DMS153 treated with DMSO at 0.1 percent for 48 hours (cell line): Measurements from ENCODE around the gene AMH.
A peak's percentile ranks its signal among the peaks of the same experiment; 100 is the strongest.

Source experiments
- DNase-seq: peaks from one replicate; lab custom pipeline; 2025; ENCODE audit not compliant: unreplicated experiment; lab: John Stamatoyannopoulos, UW

Gene AMH

DNA sequence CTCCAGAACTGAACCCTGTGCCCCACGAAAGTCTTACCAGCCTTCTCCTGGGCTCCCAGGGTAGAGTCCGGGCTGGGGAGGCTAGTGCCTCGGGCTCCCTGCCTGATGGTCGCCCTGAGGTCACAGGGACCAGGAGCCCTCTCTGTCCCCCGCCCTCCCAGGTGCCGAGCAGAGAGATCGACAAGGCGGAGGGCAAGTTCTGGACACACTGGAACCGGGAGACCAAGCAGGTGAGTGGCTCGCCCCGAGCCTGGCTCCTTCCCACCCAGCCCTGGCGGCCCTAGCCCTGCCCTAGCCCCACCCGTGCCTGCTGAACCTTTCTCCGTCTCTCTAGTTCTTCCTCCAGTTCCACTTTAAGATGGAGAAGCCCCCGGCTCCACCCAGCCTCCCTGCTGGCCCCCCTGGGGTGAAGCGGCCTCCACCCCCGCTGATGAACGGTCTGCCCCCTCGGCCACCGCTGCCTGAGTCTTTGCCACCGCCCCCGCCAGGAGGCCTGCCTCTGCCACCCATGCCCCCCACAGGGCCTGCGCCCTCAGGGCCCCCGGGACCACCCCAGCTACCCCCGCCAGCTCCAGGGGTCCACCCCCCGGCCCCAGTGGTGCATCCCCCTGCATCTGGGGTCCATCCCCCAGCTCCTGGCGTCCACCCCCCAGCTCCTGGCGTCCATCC, 1.6 kb upstream of the AMH start:
- DNase-seq: no peak

DNA sequence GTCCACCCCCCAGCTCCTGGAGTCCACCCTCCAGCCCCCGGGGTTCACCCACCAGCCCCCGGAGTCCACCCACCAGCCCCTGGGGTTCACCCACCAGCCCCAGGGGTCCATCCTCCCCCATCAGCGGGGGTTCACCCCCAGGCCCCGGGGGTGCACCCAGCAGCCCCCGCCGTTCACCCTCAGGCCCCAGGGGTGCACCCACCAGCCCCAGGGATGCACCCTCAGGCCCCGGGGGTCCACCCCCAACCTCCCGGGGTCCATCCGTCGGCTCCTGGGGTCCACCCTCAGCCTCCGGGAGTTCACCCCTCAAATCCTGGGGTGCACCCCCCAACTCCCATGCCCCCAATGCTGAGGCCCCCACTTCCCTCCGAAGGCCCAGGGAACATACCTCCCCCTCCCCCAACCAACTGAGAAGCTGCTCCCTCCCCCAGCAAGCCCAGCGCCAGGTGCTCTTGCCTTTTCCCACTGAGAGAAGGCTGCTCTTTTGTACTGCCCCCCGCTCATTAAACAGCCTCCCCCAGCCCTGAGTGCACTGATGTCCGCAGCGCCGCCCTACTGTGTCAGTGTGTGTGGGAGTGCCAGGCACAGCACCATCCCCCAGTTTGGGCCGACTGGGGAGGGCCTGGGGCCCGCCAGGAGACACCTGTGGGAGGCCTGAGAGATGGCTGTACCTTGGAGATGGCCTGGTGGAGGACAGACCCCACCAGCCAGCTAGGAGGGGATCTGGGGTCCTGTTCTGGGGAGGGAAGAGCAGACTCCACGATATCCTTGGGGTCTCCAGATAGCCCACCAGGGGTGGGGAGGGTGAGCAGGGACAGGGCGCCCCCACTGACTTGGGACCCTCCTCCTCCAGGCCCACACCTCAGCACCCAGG, 750 bp upstream of the AMH start:
- no peak for DNase-seq

DNA sequence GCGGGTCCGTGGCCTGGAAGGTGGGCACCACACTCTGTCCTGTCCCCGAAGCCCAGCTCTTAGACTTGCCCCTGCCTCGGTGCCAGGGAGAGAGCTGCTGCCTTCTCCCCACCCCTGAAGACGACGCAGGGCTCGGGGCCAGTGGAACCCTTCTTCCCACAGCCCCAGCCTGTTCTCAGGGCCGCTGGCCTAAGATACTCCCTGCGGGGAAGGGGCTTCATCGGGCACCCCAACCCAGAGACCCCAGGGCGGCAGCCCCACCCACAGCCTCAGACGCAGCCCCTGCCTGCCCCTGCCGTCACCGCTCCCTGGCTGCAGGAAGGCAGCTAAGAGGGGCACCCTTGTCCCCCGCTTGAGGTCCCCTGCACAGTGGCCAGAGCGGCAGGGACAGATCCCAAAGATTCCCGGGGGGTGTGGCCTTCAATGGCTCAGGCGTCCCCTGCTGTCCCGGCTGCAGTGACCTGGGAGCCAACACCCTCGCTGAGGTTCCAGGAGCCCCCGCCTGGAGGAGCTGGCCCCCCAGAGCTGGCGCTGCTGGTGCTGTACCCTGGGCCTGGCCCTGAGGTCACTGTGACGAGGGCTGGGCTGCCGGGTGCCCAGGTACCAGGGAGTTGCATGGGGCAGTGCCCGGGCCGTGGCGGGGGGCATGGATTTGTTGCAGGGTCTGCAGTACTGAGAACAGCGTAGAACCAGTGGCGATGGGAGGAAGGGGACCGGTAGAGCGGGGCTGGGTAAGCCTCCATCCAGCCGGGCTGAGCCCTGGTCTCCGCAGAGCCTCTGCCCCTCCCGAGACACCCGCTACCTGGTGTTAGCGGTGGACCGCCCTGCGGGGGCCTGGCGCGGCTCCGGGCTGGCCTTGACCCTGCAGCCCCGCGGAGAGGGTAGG, 1.0 kb downstream of the AMH start:
- DNase-seq: no peak

DNA sequence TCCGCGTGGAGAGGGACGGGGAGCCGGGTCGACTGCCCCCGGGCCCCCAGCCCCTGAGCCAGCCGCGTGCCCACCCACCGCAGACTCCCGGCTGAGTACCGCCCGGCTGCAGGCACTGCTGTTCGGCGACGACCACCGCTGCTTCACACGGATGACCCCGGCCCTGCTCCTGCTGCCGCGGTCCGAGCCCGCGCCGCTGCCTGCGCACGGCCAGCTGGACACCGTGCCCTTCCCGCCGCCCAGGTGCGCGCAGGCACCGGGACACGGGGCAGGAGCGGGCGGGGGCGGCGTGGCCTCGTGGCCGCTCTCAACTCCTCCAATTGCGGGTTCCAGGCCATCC, 1.6 kb downstream of the AMH start:
- no peak for DNase-seq

DNA sequence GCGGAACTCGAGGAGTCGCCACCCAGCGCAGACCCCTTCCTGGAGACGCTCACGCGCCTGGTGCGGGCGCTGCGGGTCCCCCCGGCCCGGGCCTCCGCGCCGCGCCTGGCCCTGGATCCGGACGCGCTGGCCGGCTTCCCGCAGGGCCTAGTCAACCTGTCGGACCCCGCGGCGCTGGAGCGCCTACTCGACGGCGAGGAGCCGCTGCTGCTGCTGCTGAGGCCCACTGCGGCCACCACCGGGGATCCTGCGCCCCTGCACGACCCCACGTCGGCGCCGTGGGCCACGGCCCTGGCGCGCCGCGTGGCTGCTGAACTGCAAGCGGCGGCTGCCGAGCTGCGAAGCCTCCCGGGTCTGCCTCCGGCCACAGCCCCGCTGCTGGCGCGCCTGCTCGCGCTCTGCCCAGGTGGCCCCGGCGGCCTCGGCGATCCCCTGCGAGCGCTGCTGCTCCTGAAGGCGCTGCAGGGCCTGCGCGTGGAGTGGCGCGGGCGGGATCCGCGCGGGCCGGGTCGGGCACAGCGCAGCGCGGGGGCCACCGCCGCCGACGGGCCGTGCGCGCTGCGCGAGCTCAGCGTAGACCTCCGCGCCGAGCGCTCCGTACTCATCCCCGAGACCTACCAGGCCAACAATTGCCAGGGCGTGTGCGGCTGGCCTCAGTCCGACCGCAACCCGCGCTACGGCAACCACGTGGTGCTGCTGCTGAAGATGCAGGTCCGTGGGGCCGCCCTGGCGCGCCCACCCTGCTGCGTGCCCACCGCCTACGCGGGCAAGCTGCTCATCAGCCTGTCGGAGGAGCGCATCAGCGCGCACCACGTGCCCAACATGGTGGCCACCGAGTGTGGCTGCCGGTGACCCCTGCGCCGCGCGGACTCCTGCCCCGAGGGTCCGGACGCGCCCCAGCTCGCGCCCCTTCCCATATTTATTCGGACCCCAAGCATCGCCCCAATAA, 2.3 kb downstream of the AMH start:
- no peak for DNase-seq

DNA sequence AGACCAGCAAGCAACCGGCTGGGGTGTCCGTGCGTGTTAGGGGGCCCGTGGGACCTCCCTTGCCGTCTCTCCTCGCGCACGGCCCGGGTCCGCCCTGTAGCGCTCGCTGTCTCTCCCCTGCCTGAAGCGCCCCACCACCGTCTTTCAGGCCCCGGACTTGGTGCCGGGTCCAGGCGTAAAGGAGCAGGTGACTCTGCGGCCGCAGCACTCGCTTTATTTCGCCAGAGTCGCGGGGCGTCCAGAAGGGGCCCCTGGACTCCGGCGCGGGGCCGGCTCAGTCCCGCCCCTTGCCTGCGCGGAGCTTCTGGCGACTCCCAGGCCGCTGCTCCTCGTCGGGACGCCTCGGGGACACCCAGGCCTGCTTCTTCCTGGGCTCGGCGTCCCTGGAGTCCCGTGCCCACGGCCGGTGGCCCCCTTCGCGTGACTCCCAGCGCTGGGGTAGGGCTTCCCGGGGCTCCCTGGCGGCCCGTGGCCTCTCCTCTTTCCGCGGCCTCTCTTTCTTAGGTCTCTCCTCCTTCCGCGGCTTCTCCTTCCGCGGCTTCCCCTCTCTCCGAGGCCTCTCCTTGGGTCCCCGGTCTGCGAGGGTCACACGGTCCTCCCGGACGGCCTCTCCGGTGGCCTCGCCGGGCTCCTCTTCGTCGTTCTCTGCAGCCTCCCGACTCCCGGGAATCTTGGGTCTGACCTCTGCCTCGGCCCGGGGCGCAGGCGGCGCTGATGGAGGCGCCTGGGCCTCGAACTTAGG, 3.1 kb downstream of the AMH start:
- no peak for DNase-seq

DNA sequence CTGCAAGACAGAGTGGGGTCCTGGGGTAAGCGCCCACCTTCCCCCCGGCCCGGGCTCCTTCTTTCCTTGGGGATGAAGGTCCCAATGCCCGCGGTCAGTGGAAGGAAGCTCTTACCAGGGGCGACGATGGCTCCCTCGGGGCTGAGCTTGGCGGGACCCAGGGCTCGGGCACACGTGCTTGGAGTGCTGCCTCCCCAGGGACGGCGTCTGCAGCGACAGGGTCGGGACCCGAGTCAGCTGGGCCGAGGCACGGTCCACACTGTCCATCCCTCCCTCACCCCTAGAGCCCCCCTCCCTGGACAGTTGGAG, 3.6 kb downstream of the AMH start:
- no peak for DNase-seq

DNA sequence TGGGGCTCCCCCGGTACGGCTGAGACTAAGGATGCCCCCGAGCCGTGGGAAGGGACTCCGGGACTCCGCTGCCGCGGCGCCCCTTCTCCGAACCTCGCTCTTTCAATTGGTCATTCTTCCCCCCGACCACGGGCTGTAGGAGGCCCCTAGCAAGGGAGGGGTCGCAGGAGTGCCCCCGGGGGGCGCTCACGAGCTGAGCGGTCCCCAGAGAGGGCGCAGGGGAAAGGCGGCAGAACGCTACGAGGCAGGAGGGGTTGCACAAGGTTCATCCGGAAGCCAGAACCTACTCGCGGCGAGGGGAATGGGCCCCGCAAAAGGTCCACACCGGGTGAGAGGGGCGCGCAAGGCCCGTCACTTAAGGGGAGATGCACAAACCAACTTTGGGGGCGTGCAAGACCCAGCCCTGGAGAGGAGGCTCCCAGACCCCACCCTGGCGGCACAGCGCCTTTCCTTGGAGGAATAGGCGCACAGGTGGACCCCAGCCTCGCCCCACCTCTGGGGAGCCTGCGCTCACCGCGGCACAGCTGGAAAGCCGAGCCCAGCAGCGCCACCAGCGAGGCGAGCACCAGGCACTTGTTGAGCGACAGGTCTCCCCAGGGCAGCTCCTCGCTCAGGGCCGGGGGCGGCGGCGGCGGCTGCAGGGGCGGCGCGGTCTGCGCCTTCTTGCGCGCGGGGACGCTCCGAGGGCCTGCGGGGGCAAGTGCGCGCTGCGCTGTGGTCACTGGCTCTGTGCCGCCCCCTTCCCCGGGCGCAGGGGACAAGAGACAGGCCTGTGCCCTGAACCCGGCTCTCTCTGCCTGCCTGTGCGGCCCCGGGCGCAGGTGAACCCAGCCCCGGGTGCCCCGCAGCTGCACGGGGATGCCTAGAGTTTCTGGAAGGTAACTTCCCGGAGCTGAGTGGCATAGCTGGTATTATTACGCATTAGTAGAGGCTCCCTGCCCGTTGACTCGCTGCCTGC, 4.3 kb downstream of the AMH start:
- no peak for DNase-seq

DNA sequence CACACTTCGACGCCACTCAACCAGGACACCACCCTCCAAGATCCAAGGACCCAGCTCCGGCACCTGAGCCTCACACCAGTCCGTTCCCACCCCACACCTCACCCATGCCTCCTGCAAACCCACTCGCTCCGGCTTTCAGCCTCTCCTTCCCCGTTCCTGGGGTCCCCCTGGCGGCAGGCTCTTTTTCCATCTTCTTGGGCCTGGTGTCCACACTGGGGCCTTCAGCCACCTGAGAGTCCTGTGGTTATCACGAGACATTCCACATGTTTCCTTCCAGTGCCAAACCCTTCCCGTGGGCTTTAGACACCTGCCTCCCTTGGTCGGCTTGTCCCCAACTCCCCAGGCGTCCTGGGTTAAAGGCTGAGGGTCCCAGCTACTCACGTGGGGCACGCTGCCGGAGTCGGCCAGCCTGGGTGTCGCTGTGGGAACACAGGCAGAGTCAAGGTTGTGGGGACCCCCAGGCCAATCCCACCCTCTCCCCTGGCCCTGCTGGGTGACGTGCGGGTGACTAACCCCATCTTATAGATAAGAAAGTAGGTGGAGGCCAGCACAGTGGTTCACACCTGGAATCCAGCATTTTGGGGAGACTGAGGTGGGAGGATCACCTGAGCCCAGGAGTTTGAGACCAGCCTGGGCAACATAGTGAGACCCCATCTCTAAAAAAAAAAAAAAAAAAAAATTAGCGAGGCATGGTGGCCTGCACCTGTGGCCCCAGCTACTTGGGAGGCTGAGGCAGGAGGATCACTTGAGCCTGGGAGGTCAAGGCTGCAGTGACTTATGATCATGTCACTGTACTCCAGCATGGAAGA, 5.1 kb downstream of the AMH start:
- no peak for DNase-seq

DNA sequence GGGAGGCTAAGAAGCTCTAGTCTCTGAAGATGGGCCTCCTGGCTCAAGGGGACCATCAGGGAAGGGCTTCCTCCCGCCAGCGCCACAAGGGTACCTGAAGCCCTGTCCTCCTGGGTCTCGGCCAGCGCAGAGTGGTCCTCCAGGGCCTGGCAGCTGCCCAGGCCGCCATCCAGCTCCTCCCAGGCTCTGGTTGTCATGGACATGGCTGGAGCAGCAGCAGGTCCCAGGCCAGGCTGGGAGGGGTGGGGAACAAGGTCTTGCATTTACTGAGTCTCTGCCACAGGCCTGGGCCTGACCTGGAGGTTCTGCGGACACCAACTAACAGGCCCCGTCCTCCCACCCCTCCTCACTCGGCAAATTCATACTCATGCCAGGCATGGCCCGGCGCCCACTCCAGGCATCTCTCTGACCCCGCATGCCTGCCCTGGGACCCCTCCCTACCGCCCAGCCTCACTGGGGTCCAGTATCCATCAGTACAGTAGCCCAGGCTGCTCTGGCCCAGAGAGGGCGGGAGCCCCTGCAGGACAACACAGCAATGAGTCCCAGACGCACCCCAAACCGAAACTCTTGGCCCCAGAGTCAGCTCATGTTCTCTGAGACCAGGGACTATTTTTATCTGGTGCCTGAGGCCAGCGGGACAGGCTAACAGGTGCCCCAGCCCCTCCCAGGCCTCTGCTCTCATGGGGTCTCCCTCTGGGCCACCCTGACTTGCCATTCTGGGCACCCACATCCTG, 6.2 kb downstream of the AMH start:
- no peak for DNase-seq

DNA sequence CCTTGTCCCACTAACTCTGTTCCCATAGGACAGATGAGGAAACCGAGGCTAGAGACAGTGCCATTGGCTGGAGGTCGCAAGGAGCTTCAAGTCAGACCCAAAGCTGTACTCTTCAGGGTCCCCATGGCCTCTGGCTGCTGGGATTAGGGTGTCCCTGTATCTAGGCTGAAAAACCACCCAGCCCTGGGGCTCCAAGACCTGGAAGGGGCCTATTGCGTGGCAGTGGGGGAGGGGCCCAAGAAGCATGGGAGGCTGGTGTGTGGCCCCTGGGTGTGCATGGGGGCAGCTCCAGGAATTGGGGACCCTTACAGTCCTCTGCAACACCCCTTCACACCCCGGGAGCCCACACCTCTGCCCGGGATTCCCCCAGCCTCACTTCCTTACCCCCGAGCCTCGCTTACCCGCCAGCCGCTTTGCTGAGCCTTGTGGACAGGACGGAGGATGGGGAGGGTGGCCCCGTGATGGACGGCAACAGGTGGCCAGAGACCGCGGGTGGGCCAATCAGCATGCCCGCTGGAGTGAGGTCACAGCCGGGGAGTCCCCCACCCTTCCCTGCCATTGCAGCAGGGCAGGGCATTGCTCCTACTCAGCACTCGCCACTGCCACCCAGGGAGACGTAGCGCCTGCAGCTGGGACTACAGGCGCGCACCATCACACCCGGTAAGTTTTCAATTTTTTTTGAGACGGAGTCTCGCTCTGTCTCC, 7.0 kb downstream of the AMH start, which contains the start of gene JSRP1:
TSS of gene JSRP1 (minus strand) at position 436 of the 704 bp plus-strand sequence. CDS start 1,103 bp downstream, outside the sequence.
- DNase-seq: no peak

DNA sequence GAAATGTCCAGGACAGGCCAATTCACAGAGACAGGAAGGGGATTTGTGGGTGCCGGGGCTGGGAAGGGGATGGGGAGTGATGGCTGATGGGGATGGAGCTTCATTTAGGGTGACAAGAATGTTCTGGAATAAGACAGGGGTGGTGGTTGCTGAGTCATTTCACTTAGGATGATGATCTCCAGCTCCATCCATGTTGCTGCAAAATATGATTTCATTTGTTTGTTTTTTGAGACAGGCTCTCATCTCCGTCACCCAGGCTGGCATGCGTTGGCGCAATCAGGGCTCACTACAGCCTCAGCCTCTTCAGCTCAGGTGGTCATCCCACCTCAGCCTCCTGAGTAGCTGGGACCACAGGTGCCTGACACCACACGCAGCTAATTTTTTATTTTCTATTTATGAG, 10.2 kb downstream of the AMH start:
- no peak for DNase-seq

DNA sequence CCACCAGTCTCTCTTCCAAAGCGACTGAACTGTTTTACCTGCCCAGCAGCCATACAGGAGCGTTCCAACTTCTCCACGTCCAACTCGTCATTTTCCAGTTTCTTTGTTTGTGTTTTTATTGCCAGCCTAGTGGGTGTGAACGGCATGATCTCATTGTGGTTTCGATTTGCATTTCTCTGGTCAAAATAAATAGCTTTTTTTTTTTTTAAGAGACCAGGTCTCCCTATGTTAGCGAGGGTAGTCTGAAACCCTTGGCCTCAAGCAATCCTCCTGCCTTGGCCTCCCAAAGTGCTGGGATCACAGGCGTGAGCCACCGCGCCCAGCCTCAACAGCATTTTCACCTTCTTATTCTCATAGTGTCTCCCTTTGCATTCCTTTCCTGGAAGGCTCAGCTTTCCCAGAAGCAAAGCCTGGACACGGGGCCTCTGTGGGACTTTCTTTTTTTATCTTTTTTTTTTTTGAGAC, 11.2 kb downstream of the AMH start:
- DNase-seq: no peak

DNA sequence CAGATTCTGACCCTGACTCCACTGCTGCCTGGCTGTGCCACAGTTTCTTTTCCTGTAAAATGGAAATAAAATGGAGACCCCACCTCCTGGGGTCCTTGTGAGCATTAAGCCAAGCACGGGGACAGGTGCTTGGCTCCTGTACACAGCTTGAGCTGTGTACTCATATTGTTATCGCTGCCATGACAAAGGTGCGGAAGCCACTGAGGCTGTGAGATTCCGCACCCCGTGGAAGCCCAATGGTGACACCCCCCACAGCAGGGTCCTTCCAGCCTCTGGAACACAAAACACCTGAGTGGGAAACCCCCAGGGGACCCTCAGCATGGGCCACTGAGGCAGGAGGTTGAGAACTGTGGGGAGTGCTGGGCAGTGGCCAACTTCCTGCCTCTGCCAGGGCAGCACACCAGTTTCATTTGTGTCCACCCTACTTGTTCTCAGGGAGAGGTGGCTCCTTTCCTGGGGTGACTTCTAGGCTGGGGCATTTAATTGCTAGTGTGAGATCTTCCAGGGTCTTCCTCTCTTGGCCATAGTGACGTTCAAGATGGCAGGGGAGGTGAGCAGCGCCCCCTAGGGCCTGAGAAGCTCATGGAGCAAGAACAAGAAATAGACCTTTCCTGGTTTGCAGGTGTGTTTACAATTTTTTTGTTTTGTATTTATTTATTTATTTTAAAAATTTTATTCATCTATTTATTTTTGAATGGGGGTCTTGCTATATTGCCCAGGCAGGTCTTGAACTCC, 12.5 kb downstream of the AMH start:
- no peak for DNase-seq

DNA sequence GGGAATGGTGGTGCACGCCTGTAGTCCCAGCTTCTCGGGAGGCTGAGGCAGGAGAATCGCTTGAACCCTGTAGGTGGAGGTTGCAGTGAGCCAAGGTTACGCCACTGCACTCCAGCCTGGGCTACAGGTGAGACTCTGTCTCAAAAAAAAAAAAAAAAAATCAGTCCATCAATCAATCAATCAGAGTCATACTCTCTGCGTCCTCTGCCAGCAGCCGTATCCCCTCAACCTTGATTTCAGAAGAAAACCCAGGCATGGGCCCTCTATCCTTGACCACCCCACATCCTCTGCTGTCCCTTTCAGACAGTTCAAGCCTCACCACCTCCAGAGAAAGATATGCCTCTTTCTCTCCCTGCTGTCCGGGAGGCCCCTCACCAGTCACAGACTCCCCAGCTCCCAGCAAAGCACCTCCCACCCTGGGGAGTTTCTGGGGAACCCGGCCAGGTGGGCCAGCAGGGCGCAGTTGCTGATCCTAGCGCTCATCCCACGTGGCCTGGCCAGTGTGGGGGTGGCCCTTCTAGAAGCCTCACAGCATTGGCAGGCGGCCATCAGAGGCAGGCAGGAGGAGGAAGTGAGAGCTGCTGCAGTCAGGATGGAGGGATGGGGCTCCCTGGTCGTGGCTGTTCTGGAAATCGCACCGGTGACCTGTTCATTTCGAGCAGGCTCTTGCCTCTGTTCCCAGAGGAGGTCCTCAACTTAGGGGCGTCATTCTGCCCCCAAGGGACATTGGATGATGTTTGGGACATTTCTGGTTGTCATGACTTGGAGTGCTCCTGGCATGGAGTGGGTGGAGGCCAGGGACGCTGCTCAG, 17.3 kb downstream of the AMH start:
- DNase-seq: peak; percentile 39
